ENCODE results near the gene GFOD1.

Gene GFOD1

DNA sequence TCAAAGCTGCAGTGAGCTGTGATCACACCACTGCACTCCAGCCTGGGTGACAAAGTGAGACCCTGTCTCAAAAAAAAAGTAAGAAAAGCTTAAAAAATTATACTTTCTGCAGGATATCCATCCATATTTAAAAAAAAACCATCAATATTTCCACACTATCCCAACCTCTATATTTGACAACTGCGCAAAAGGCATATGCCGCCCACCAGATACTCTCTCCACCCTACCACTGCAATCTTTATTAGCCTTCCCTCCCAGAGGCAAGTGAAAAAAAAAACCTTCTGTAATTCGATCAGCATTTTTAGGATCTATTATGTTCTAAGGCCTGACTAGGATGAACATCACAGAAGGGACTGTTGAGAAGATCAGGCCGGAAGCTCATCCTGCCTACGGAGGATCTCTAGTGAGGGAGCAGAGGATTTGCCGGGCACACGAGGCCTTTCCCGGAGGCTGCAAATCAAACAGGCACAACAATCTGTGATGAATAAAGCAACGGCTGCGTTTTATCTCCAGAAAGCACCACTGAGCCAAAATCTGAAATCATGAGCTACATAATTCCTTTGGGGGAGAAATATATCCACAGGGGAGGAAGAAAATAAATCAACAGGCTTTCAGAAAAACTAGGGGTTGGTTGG is 65.9 kb downstream of the GFOD1 start:
- no peak for DNase-seq

DNA sequence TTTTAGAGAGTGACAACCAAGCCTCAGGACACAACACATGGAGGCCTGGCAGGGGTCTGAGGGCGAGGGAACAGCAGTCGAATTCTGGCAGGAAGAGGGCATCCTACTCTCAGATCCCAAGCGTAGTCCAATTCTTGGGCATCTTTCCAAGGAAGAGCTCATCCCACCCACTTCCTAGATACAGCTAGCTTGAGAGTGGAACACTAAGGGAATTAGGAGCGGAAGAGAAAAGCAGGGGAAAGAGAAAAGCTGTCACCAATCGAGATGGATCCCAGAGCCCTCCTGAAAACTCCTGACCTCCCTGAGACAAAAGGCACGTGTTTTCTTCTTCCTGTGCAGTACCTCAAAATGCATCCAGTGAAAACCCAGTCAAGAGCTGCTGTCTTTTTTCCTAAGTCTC is 67.1 kb downstream of the GFOD1 start:
- DNase-seq, result no peak

DNA sequence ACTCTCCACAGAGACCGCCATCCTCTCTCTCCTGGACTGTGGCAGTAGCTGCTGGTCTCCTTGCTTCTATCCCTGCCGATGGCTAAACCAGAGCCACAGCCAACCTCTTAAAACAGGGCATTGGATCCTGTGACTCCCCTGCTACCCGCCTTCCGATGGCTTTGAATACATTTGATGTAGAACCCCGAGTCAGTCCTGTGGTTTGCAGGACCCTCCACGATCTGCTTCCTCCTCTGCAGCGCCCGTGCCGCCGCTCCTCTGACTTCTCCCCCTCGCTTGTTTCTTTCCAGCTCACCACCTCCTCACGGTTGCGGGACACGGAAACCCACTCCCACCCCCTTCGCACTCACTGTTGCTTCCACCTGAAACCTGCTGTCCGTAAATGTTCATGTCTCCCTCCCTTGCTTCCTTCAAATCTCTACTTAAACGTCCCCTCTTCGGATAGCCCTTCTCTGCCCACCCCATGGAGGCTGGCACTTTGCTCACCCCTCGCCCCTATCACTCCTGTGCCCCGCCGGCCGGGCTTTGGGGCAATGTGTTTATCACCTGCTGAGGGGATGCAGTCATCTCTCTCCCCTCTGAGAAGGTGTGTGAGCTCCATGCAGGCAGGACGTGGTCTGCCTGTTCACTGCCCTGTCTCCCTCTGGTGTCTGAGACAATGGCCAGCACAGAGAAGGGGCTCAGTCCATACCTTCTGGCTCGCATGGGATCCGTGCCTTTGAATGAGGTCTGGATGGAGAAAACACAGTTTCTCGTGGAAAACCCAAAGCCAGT is 67.8 kb downstream of the GFOD1 start:
- DNase-seq, result no peak

DNA sequence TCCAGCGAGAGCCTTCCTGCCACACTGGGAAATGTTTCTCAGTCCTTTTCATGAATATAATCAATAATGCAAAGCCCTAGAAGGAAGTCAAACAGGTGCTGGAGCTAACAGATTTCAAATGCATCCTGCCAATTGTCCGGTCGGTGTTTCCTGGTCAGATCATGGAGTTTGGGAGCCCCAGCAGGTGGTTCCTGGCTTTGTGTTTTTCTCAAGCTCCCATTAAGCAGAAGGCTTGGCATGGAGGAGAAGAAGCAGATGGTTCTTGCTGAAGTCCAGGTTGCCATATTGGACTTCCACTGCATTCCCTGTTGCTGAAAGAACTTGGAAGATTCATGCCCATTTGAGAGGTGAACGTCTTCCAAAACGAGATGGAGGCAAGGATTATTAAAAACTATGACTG is 68.6 kb downstream of the GFOD1 start:
- no peak for DNase-seq

DNA sequence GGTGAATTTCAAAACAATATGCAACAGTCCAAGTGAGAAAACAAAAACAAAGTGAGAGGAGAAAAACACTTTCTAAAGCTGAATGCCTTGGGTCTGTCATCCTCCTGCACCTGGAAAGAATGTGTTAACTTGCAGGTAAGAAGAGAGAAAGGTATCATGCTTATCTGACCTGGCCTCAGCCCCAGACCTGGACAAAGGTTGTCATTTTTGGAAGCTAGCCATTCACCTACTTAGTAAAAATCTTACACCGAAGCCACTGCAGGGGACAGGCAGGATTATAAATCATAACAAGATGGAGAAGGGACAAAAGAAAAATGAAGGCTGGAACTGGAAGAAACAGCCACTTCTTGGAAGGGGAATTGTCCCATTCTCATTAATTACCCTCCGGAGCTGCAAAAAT is 69.4 kb downstream of the GFOD1 start:
- no peak for DNase-seq

DNA sequence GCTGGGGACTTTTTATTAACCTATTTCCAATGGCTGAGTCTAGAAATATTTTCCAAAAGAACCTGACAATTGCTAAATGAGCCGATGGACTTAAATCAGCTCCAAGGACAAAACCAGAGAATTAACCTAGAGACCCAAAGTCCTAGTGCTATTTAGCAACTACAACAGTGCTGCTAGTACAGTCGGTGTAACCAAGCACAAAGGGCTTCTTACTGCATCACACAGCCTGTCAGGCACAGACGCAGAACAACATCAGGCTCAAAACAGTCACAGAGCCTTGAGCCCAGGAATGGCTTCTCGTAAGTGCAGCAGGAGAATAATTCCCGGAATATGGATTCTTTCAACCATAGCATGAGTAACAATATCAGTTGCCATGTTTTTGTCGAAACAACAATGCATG is 70.0 kb downstream of the GFOD1 start:
- DNase-seq, result no peak

DNA sequence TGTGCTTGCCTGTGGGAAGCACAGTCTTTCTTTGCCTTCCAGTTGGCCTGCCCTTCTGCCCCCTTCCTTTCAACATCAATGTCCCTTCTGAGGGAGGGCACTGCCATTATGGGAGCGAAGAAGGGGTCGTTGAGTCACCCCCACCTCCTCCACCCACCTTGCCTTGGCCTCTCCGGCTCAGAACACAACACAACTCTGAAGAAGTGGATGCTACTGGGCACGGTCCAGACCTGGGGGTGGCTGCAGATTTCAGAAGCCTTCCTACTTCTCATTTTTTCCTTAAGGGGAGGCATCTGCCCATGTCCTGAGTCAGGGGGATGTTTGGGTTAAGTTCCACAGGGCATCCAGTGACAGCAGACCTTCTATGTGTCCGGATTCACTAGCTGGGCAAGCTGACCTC is 72.1 kb downstream of the GFOD1 start:
- DNase-seq, result no peak

DNA sequence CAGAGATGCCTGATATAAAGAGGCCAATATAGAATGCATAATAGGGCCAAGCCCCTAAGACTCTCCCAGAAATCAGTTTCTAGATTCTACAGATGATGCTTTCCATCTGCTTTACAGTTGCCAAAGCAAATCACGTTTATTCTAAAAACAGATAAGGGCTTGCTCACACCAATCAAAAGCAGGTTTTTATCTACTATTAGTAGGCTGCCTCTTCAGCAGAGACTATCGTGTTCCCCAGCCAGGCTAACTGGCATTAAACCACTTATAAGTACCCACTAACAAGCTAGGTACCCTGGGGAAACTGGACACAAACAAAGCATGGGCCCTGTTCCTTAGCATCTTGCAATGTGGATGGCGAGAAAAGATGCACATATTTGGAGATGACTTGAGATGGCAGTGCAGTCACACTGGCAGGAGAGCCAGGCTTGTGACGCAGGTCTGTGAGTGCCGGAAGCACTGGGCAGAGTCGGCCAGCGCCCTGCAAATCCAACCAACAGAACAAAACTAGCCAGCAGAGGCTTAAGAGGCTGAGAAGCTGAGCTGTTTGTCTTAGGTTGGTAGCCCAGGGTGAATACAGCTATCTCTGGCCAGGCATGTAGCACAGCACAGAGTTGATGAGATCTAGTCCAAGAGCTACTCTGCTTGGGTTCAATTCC is 73.4 kb downstream of the GFOD1 start:
- peak; percentile 30 for DNase-seq

DNA sequence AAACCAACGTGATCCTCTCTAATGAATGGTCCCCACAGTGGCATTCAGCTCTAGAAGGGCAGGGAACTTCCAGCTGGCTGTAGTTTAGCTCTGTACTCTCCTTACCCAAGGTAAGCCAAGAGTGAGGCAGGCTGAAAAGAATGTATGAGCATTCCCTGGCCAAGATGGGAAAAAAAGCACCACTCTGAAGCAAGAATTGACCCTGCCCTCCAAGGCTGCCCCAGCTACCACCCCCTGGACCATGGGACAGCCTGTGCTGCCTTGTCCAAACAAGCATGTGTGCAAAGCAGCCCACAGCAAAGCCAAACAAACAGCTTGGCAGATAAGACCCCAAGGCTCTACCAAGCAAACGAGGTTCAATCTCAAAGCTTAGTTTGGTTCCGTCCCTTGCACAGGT is 73.9 kb downstream of the GFOD1 start:
- DNase-seq, result no peak

DNA sequence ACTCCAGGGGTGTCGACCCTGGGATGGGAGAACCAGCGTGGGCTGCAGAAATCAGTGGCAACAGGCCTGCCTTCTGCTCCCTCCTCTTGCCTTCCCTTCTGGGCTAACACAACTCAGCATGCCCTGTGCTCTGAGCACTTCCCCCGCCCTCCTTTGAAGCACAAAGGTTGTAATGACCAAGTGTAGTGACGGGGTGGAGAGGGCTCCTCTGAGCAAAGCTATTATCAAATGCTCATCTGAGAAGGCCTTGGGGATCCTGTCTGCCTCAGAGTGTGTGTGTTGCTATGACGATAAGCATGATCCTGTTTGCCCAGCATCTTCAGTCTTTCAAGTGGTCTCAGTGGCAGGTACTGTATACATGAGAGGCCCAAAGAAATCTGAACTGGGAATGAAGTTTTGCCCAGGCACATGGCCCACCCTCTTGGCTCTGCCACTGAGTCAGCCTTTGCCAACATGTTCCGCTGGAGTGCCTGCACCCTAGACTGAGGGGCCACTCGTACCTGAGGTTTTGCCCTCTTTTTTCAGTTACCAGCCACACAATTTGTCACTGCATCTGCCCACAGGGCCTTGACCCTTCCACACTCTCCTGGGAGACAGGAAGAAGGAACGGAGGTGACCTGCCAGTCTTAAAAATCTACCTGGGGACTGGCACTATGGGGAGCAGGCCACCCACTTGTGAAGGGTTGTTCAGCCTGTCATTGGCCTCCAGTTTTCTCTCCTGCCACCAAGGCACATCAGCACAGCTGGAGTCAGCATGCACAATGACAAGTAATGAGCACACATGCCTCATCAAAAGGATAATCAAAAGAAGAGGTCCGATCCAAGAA is 74.5 kb downstream of the GFOD1 start:
- no peak for DNase-seq

DNA sequence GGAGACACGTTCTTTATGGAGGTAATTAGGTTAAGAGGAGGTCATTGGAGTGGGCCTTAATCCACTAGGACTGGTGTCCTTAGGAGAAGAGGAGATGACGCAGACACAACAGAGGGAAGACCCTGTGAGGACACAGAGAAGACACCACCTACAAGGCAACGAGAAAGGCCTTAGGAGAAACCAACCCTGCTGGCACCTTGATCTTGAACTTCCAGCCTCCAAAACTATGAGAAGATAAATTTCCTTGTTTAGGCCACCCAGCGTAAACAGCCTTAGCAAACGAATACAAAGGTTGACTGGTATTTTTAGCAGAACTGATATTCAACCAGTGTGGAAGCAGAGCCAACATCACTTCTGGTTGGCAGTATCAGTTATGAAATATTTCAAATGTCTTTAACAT is 75.2 kb downstream of the GFOD1 start:
- no peak for DNase-seq

DNA sequence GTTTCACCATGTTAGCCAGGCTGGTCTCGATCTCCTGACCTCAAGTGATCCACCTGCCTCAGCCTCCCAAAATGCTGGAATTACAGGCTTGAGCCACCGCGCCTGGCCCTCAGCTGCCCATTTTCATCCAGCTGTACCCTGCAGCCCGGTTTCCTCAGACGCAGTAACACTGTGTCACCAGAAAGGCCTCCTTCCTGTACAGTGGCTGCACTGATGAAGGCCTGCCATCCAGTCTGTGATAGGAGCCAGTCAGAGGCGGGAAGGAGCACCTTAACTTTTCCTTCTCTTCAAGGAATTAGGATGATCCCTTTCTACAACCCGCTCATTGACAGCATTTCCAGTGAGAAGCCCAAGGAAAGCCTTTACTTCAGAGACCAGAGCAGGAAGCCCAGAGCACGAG is 75.9 kb downstream of the GFOD1 start:
- DNase-seq, result no peak

DNA sequence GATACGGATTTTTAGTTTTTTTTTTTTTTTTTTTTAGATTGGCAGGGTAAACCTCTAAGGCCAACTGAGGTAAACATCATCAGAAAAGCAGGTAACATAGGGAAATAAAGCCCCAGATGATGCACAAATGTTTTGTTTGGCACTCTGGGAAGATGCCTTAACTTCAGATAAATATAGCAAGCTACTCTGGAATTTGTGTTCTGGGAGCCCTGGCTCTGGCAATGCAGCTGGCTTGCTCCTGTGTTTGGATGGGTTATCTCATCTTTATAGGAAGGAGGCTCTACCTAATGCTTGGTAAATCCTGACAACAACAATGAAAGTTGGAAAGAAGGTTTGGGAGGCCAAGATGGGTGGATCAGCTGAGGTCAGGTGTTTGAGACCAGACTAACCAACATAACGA is 77.4 kb downstream of the GFOD1 start:
- DNase-seq, result no peak

DNA sequence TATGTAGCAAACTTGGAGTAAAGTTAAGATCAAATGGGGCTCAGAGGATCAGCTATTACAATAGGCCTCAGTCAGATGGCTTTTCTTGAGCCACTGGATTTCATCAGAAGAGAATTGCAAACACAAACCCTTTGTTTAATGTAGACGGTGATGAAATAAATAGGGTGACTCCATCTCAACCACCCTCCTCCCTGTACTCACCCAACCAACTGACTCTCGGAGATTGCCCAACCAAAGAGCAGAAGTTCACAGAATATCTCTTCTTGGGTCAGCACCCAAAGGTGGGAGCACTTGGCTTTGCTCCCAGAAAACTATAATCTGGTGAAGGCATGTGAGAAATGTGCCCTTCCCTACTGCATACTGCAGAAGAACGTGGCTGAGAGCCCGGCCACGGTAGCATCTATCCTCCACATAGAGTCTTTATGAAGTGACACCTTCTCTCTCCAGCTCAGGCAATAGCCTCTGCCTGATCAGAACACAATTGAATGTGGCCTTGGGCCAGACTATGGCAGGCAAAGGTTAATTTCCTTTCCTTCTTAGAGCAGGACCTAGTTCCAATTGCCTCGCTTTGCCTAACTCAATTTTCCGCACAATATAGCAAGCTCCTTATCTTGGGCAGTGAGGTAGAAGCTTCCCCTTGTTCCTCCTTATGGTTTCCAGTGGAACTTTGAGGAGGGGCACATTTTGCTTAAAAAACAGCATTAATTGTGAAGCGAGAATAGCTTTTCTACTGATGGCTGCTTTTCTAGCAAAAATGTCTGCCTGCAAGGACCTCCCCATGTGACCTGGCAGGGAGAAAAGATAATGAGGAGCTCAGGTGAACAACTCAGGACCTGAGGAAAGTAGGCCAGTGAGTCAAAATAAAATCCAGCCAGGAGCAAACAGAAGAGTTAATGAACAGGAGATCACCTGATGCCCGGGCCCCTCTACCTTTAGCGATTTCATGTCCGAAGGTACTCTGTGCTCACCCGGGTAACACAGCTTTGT is 79.4 kb downstream of the GFOD1 start:
- DNase-seq, result no peak

DNA sequence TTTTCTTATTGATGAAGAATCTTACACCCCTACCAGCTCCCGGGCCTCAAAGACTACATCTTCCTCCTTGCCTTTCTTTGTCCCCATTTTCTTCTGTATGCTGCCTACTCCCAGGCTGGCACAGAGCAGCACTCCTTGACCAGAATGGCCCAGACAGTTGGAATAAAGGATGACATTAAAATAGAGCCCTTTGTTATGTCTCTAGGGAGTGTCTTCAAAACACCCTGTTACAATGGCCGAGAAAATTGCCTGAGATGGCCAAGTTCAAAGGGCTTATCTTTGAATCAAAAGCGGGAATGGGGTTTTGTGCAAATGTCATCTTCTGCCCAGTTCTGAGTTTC is 80.1 kb downstream of the GFOD1 start:
- DNase-seq, result no peak

DNA sequence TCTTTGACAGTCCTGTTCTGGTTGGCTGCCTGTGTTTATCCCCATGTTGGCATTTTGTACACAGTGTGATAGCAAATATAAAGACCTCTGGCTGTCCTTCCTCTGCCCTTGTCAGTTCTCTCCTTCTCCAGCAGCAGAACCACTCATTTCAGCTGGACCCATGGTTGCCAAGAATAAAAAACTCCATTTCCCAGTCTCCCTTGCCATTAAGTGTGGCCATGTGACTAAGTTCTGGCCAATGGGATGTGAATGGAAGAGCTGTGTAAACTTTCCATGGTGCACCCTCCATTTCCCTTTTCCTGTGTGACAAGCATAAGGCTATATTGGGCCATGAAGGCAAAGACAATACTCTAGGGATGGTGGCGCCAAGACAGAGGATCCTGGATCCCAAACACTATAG is 80.6 kb downstream of the GFOD1 start:
- no peak for DNase-seq

DNA sequence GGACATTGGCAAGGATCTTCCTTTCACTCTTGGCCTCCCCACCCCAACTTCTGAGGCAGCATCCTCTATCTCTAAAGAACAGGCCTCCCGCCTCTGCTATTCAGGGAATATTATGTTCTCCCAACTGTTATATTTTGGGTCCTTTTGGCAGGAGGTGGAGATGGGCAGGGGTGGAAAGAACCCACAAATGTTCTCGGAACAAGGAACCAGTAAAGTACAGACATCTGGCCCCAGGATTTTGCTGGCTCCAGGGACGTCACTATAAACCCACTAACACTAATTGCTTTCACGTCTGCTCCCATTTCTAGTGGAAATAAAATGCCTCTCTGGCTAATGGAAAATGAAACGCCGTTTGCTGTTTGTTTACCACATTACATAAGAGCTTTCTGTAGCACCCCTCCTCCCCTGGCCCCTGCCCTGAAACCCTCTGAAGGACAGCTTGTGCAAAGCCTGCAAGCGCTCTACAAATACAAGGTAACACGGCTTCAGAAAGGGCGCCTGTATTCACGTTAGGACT is 81.4 kb downstream of the GFOD1 start:
- no peak for DNase-seq

DNA sequence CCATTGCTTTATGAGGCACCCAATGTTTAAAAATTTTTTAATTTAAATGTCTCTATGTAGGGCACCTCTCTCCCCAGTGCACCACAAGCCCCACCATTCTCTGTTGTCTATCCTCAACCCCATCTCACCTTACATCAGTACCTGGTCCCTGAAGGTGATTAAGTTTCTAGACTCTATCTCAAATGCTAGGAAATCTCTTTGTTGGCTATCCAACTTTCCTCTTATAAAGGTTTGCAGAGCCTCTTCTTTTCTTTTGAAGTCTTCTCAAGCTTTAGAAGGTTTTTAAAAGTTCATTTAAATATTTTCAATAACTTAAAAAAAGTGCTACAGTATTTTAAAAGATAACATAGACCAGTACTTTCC is 82.5 kb downstream of the GFOD1 start:
- no peak for DNase-seq

DNA sequence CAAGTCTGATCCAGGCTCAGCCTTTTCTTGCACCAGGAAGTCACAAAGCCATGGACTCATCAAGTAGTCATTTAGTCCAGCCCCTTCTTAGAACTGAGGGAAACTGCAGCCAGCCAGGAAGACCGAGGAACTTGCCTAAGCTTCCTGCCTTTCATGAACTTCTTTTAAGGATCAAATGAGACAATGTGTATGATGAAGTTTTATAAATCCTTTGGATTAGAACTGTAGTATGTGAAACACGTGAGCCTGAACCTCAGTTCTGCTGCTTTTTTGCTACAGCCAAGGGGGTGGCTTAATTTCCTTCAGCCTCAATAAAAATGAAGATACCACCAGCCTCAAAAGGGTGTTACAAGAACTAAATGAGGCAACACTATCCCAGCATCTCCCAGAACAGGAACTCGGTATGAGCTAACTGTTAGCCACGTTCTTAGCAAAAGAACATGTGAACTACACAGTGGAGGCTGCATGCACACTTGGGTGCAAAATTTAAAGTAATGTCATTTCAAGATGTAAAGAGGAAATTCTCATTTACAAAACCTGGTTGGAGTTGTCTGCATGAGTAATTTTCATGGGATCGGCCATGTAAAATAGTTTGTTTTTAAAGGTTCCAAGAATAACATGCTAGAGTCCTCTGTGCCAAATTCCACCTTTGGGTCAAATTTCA is 83.0 kb downstream of the GFOD1 start:
- no peak for DNase-seq

DNA sequence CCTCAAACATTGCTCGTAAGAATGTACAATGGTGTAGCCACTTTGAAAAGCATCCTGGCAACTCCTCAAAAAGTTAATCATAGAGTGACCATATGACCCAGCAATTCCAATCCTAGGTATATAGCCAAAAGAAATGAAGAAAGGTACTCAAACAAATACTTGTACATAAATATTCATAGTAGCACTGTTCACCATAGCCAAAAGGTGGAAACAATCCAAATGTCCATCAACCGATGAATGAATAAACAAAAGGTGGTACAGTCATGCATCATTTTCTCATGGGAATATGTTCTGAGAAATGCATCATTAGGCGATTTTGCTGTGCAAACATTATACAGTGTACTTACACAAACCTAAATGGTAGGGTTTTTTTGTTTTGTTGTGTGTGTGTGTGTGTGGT is 84.7 kb downstream of the GFOD1 start:
- no peak for DNase-seq

DNA sequence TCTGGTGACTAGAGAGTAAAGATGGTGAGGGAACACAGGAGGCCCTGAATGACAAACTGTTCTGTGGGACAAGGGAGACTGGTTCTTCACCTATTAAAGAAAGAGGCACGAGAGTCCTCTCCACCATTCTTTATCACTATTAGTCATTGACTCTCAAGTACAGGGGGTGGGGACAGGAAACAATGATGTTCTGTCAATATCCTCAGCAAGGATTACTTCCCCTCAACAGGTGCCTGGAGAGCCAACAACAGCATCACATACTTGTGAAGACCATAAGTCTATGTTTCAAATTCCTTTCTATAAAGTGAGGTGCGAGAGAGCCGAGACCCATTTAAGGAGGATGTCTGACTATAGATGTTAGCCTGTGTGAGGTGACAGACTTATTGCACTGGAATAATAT is 86.6 kb downstream of the GFOD1 start:
- DNase-seq, result no peak
